Fibroblast of lung (primary cell): ENCODE data around the gene ANKRD40.

Experiments used
- EZH2 ChIP-seq: IDR thresholded peaks from 2 replicates; pipeline ENCODE4 v1.5.1; 2012; ENCODE audit warnings: low read length, control low read depth, mild to moderate bottlenecking; ENCODE audit errors: missing control alignments
- TF ChIP-seq, protein P1 (sequence below), 2 donors: IDR thresholded peaks in 1 of 2; conservative IDR thresholded peaks in 1 of 2; 1 replicate in 1 of 2; 2 replicates in 1 of 2; pipeline ENCODE4 v1.5.1; 2011 to 2012; ENCODE audit warnings: low read length in 2 of 2, control low read depth in 1 of 2, inconsistent platforms in 1 of 2, low read depth in 1 of 2, mild to moderate bottlenecking in 1 of 2

DNA sequence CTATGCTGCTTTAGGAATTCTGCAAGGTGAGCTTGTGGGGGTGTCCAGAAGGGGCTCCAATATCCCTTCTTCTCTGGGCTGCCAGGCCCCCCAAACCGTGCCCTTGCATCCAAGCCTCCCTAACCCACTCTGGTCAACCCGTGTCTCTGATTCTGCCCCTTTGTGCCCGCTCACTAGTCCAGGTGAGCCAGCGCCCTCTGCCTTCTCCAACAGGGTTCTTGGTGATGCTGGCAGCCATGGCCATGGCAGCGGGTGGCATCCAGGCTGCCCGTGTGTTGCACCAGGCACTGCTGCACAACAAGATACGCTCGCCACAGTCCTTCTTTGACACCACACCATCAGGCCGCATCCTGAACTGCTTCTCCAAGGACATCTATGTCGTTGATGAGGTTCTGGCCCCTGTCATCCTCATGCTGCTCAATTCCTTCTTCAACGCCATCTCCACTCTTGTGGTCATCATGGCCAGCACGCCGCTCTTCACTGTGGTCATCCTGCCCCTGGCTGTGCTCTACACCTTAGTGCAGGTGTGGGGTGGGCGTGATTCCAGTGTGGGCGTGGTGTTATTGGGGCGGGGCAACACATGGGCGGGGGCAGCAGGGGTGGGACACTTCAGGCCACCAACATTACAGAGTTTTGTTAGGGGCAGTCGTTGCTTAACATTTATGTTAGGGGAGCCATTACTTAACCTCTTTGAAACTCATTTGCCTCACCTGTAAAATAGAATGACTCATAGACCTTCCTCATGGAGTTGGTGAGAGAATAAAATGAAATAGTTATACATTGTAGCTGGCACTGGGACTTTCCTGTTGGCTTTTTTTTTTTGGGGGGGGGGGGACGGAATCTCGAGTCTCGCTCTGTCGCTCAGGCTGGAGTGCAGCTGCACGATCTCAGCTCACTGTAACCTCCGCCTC, 31.4 kb downstream of the ANKRD40 start:
- TF ChIP-seq, protein P1, sequence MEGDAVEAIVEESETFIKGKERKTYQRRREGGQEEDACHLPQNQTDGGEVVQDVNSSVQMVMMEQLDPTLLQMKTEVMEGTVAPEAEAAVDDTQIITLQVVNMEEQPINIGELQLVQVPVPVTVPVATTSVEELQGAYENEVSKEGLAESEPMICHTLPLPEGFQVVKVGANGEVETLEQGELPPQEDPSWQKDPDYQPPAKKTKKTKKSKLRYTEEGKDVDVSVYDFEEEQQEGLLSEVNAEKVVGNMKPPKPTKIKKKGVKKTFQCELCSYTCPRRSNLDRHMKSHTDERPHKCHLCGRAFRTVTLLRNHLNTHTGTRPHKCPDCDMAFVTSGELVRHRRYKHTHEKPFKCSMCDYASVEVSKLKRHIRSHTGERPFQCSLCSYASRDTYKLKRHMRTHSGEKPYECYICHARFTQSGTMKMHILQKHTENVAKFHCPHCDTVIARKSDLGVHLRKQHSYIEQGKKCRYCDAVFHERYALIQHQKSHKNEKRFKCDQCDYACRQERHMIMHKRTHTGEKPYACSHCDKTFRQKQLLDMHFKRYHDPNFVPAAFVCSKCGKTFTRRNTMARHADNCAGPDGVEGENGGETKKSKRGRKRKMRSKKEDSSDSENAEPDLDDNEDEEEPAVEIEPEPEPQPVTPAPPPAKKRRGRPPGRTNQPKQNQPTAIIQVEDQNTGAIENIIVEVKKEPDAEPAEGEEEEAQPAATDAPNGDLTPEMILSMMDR (conservative IDR thresholded peaks at IDR 0.05 in 1 of 2, IDR thresholded peaks at IDR 0.05 in 1 of 2; ENCODE audit: low read depth in 1 of 2, low read length in 2 of 2): no peak
- TF ChIP-seq EZH2: no peak
